Activated CD8-positive, alpha-beta T cell treated with anti-CD3 and anti-CD28 coated beads for 36 hours (primary cell): ENCODE data around the gene TMEM39A. TPM values are rescaled to one million over a fixed set of nuclear protein-coding genes. Genes with fewer than 3 reads are reported as not detected.

Source experiments
- ATAC-seq: fragments of 200-7000 bp; cut with Tn5 transposase; one replicate; pipeline ENCODE4 v1.10.0; 2021; ENCODE audit warnings: mild to moderate bottlenecking, moderate library complexity
- CTCF ChIA-PET: fragments of 350-600 bp; sonication (Branson Sonifier 250); formaldehyde crosslinking; loops from one replicate; lab custom pipeline; 2021; ENCODE audit warnings: antibody characterized with exemption; lab: Charles Lee
- POLR2A ChIA-PET: fragments of 350-600 bp; sonication (Branson Sonifier 250); formaldehyde crosslinking; loops from one replicate; lab custom pipeline; 2021; ENCODE audit warnings: antibody characterized with exemption; lab: Charles Lee
- DNase-seq: peaks from one replicate; pipeline ENCODE4 v3.0.0-alpha.2; 2020
- H3K27ac Mint-ChIP-seq: one replicate; pipeline ENCODE4 v1.8.0; 2021; ENCODE audit warnings: mild to moderate bottlenecking, mixed read lengths
- H3K27me3 Mint-ChIP-seq: one replicate; pipeline ENCODE4 v1.8.0; 2021; ENCODE audit warnings: mixed read lengths
- H3K36me3 Mint-ChIP-seq: one replicate; pipeline ENCODE4 v1.8.0; 2021; ENCODE audit warnings: low read depth, mixed read lengths
- H3K4me1 Mint-ChIP-seq: one replicate; pipeline ENCODE4 v1.8.0; 2021; ENCODE audit warnings: low read depth, mixed read lengths
- H3K4me3 Mint-ChIP-seq: one replicate; pipeline ENCODE4 v1.8.0; 2021; ENCODE audit warnings: mild to moderate bottlenecking, moderate library complexity, mixed read lengths
- H3K9me3 Mint-ChIP-seq: one replicate; pipeline ENCODE4 v1.8.0; 2021; ENCODE audit warnings: mixed read lengths
- intact Hi-C: fragments of 100-400 bp; cut with micrococcal nuclease; formaldehyde crosslinking; loops from one replicate; pipeline ENCODE4 v1.10.0; 2022
- total RNA-seq, 2 experiments: library from RNA; stranded (reverse); gene quantifications; one replicate each; pipeline ENCODE4 v1.2.3, GENCODE V29; 2021
- TF ChIP-seq, protein P1 (sequence below): fragments of 200-600 bp; IDR thresholded peaks from one replicate; pipeline ENCODE4 v1.8.0; 2022; ENCODE audit warnings: antibody characterized with exemption, mild to moderate bottlenecking

TMEM39A gene
- 10 to 100 TPM; 26.0 to 30.7 TPM for total RNA-seq

GRCh38 chr3:119463171-119464169, at the start of gene TMEM39A:
Gene TMEM39A, minus strand, starts transcription at chr3:119463615. Its CDS starts 1,541 bp downstream, at chr3:119462074.
- TF ChIP-seq, protein P1, sequence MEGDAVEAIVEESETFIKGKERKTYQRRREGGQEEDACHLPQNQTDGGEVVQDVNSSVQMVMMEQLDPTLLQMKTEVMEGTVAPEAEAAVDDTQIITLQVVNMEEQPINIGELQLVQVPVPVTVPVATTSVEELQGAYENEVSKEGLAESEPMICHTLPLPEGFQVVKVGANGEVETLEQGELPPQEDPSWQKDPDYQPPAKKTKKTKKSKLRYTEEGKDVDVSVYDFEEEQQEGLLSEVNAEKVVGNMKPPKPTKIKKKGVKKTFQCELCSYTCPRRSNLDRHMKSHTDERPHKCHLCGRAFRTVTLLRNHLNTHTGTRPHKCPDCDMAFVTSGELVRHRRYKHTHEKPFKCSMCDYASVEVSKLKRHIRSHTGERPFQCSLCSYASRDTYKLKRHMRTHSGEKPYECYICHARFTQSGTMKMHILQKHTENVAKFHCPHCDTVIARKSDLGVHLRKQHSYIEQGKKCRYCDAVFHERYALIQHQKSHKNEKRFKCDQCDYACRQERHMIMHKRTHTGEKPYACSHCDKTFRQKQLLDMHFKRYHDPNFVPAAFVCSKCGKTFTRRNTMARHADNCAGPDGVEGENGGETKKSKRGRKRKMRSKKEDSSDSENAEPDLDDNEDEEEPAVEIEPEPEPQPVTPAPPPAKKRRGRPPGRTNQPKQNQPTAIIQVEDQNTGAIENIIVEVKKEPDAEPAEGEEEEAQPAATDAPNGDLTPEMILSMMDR: no peak
- ChIA-PET POLR2A (interaction anchor here (0.7 to 3.9 kb wide), 15 partner anchors 9 to 212 kb away, joined by 3 to 29 read pairs (median 3); partner anchors contain the start of genes CD80, COX17 and TIMMDC1), CTCF (interaction anchor here (0.6 to 2.2 kb wide), 10 partner anchors 11 to 579 kb away, joined by 3 to 6 read pairs (median 4); partner anchors contain the start of gene ARHGAP31)
- Mint-ChIP-seq H3K9me3 (no peaks in the 10 kb centered on the region), H3K27me3 (no peaks in the 10 kb centered on the region), H3K27ac (peak within 1 kb of the TSS; percentile 97), H3K4me1 (peaks cover 35% of the 10 kb centered on the region), H3K4me3 (peak within 1 kb of the TSS; percentile 95), H3K36me3 (peaks cover 16% of the 10 kb centered on the region)
- DNase-seq (peak; percentile 99), ATAC-seq (peak; percentile 90)
- intact Hi-C loops: loop anchor here (5.0 to 10.0 kb wide), 3 partner anchors 34 to 211 kb away; partner anchors contain the start of genes ARHGAP31, COX17 and TIMMDC1

GRCh38 chr3:119510690-119511089, 47.3 kb upstream of the TMEM39A start:
- CTCF ChIA-PET: no interaction called here
- intact Hi-C loops: no loop called here
- H3K36me3 Mint-ChIP-seq: peaks cover 65% of the 10 kb centered on the region

DNA sequence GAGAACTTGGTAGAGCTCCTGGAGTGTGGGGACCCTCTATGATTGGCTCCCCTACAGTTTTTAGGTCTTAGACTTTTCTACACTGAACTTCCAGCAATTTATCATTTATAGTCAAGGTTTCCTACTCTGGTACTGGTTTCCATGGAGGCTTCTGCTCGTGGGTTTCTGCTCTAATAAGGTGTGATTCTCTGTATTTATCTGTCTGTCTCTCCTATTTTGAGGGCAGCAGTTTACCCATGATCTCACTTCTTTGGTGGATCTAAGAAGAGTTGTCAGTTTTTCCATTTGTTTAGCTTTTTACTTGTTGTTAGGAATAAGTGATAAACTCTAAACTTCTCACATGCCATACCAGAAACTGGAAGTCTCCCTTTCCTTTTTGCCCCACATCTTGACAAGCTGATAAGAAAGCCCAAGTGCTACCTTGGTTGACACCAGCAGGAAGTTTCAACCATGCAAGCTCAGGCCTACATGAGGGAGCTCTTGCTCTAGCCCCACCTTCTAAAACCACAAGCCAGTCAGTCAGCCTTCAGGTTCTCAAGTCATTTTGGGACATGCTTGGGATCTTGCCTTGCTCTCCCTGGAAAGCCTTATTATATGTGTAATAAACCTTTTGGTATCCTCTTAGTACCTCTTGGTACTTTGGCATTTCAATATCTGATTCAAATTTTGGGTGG, 44.9 kb upstream of the TMEM39A start:
- DNase-seq: peak; percentile 52
- intact Hi-C loops: loop anchor here (5.0 kb wide), 1 partner anchor 49 kb away; the partner anchor contains the start of gene CD80
- Mint-ChIP-seq H3K27me3 (no peaks in the 10 kb centered on the region), H3K27ac (peak overlapping the region; percentile 79), H3K4me1 (peaks cover 41% of the 10 kb centered on the region), H3K36me3 (peaks cover 57% of the 10 kb centered on the region), H3K4me3 (peak overlapping the region; percentile 1), H3K9me3 (no peaks in the 10 kb centered on the region)
- TF ChIP-seq, protein P1: no peak
- ChIA-PET CTCF (interaction anchor here (1.0 to 1.2 kb wide), 2 partner anchors 42 to 624 kb away, joined by 3 read pairs; no protein-coding TSS in a partner anchor), POLR2A (interaction anchor here (0.6 to 1.8 kb wide), 4 partner anchors 10 to 205 kb away, joined by 3 to 11 read pairs (median 4); partner anchors contain the start of genes TIMMDC1 and TMEM39A)
- peak; percentile 89 for ATAC-seq

More at GRCh38 chr3:119510690-119511089, 47.3 kb upstream of the TMEM39A start:
- ATAC-seq (no peak), DNase-seq (no peak)
- Mint-ChIP-seq H3K9me3 (no peaks in the 10 kb centered on the region), H3K27ac (no peak overlapping the region), H3K4me1 (peaks cover 50% of the 10 kb centered on the region), H3K4me3 (no peak overlapping the region), H3K27me3 (no peaks in the 10 kb centered on the region)
- POLR2A ChIA-PET: no interaction called here
- TF ChIP-seq, protein P1: no peak

DNA sequence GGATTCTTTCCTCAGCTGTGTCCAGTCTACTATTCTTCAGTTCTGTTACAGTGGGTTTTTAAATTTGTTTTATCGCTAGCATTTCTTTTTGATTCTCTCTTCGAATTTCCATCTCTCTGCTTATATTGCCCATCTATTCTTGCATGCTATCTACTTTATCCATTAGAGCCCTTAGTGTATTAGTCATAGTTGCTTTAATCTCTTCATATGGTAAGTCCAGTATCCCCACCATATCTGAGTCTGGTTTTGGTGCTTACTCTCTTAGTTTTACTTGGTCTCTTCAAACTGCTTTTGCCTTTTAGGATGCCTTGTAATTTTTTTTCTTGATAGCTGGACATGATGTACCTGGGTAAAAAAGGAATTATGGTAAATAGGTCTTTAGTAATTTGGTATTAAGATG, 44.0 kb upstream of the TMEM39A start:
- peaks cover 37% of the 10 kb centered on the region for H3K4me1 Mint-ChIP-seq

More for the DNA sequence above, 44.0 kb upstream of the TMEM39A start:
- DNase-seq (no peak), ATAC-seq (no peak)
- intact Hi-C loops: loop anchor here (5.0 kb wide), 1 partner anchor 50 kb away; the partner anchor contains the start of gene CD80
- peaks cover 56% of the 10 kb centered on the region for H3K36me3 Mint-ChIP-seq
- H3K4me3 Mint-ChIP-seq: peak overlapping the region; percentile 57
- ChIA-PET CTCF (interaction anchor here (1.0 to 1.2 kb wide), 2 partner anchors 43 to 623 kb away, joined by 3 read pairs; no protein-coding TSS in a partner anchor), POLR2A (interaction anchor here (0.6 to 1.8 kb wide), 5 partner anchors 9 to 150 kb away, joined by 3 to 11 read pairs (median 4); partner anchors contain the start of genes TIMMDC1 and TMEM39A)
- TF ChIP-seq, protein P1: no peak
- peak overlapping the region; percentile 79 for H3K27ac Mint-ChIP-seq
- no peaks in the 10 kb centered on the region for H3K27me3 Mint-ChIP-seq
- no peaks in the 10 kb centered on the region for H3K9me3 Mint-ChIP-seq
